Stimulated activated CD4-positive, alpha-beta T cell treated with anti-CD3 and anti-CD28 coated beads, Interleukin-1b, Interleukin-23, amount 100 ng/mL, for 24 hours (primary cell): ENCODE data around the gene DDX39A.

Experiments
- DNase-seq, 4 experiments: peaks; one replicate each; pipeline ENCODE4 v3.0.0-alpha.2; 2020; ENCODE audit warnings: low read depth in 4 of 4, low spot score in 1 of 4

DDX39A gene

DNA sequence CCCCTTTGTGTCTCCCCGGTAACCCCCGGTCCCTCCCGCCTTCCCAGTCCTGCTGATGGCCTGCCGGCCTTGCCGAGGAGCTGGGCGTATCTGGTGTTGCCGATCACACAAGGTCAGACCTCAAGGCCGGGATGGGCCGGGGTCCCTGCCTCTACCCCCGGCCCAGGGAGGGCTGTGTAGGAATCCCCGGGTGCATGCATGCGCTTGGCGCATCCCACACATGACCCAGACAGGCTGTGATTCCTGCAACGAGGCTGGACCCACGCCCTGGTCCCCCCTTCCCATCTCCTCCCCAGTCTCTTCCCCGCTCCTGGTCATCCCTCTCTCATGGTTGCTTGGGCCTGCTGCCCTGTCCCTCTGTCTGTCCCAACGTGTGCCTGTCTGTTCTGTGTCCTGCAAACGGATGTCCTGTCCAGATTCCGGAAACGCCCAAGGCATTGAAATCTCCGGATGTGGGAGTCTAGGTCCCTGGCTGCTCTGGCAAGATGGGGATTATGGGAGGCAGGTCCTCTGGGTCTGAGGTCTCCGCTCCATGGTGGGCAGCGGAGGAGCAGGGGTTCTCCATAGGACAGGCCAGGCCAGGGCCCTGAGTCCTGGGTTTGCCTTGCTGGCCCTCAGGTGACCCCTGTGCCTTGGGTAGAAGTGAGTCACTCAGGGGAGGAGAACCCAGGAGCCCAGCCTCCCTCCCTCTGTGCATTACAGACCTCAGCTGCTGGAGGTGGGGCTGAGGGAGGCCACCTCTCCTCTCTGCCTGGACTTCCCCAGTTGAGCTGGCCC is 15.6 kb upstream of the DDX39A start:
- no peak for DNase-seq

DNA sequence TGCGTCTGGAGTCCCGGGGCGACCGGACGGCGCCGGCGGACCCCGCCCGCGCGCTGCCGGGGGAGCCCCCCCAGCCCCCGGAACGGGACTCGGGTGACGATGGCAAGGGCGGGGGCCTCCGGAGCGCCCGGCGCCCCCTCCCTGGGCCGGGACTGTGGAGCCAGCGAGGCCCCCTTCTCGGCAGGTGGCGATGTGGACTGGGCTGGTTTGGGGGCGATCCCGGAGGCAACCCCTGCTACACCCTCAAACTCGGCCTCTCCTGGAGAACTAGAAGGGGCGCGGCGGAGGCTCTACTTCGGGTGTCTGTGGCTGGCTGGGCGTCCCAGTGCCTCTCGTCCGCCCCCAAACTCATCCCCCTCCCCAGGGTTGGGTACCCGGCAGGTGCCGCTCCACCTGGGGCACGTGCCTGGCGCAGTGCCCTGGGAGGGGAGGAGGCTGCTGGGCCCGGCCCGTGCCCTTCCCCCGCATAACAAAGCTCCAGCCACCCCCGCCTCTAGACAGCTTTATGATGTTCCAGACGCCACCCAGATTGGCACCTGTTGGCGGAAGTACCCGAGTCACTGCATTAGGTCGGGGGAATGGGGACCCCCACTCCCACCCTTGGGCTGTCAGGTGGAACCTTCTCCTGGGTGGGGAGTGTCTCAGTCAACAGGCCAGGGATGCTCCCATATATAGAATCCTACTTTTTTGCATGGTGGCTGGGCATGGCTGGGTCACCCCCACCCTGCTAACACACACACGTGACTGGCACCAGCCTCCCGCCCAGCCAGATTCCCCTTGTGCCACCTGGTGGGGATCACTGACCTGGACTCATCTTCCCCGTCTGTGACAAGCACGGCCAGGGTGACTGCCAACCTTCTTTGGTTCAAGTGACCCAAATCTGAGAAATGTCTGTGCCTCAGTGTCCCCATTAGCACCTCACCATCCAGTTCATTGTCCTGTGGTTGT is 14.7 kb upstream of the DDX39A start:
- DNase-seq: no peak

DNA sequence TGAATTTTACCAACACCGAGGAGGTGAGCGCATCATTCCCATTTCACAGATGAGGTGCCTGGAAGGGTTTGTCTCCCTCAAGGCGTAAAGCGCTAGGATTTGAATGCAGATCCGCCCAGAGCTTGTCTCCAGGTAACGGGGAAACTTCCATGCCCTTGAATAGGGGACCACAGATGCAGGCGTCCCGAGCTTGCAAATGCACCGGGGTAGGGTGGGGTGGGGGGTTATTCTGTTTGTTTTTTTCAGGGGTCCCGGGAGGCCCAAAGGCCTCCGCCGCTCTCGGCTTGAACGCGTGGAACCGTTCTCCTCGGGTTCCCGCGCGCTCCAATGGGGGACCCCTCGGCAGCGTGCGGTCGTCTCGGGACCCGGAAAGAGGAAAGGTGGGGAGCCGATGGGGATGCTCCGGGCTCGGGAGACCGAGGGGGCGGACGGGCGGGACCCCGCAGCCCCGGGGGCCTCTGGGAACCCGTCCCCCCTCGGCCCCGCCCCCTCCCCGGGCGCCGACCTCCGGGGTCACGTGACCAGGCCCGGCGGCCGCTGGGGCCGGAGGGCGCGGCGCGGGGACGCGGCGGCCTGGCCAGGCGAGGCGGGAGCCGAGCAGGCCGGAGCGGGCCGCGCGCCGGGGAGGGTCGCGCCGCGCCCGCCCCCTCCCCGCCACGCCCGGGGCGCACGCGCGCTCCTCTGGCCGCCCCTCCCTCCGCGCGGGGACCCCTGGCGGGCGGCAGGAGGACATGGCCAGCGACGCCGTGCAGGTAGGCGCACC is 13.8 kb upstream of the DDX39A start, which contains the start of gene PKN1:
PKN1 (plus strand) TSS at position 516 of the 763 bp plus-strand sequence; CDS start at position 732, 216 bp downstream.
- peak in 1 of 4 experiments; percentile 56 for DNase-seq

DNA sequence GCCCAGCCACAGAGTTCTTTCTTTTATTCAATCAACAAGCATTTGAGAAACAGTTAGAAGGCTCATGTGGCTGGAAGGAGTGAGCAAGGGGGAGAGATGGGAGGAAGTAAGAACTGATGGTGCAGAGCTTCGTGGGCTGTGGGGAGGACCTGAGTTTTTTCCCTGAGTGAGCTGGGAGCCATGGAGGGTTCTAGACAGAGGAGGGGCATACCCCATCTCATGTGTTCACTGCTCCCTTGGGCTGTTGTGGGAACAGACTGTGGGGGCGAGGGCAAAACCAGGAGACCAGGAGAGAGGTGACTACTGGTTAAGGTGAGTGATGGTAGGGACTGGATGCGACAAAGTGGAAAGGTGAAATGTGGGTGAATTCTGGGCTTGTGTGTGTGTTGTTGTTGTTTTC is 11.6 kb upstream of the DDX39A start:
- DNase-seq: no peak

DNA sequence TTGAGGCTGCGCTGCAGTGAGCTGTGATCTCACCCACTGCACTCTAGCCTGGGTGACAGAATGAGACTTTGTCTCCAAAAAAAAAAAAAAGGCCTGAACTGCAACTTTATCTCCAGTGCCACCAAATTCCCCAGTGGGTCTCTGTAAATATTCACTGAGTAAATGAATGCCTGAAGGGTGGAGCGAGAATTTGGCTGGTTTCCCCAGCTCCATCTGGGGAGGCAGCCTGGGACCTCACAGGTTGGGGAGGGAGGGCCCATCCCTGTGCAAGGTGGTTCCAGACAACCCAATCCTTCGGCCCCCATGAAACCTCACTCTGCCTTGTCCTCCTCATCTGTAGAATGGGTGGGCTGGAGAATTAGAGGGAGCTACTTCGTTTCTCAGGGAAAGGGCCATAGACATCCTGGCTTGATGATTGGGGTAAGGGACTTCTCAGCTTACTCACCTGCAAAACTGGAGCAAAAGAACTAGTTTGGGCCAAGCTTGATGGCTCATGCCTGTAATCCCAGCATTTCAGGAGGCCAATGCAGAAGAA is 9.8 kb upstream of the DDX39A start:
- no peak for DNase-seq

DNA sequence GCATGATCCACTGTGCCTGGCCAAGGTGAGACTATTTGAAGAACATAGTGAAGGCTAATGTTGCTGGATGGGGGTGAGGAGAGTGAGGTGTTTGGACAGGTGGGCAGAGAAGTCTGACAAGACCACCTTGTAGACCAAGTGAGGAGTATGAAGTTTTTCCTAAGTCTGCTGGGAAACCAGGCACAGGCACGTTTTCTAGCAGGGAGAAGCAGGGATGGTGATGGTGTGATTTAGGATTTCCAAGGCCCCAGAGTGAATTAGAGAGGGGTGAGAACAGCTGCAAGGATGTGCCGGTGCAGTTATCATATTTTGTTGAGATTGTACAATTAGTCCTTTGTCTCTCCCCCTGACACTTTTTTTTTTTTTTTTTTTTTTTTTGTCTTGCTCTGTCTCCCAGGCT is 8.3 kb upstream of the DDX39A start:
- no peak for DNase-seq

DNA sequence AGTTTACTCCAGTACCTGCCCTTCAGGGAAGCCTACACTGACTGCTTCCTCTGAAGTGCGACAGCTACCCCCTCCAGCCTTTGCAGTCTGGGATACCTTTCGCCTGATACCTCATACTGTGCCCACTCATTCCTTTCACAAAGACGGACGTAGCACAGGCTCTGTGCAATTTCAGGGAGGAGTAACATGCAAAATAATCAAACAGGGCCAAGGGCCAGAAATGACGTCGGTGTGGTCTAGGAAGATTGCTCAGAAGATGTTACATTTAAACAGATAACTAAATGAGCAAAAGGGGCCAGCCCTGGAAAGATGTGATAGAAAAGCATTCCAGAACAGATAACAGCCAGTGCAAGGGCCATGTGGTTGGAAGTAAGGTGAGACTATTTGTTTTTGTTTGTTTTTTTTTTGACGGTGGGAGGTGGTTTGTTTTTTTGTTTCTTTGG is 6.6 kb upstream of the DDX39A start:
- no peak for DNase-seq

DNA sequence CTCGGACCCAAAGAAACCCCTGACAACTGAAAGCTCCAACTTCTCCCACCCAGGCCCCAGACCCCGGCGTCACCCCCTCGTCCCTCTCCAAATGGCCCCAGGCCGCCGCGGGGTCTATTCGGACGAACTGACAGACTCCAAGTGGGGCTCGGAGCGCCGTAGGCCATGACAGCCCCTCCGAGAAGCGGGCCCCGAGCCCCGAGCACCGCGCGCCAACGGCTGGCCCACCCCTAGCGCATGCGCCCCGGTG is 360 bp downstream of the DDX39A start:
- DNase-seq: peak in 2 of 4 experiments; percentile 76 to 79

DNA sequence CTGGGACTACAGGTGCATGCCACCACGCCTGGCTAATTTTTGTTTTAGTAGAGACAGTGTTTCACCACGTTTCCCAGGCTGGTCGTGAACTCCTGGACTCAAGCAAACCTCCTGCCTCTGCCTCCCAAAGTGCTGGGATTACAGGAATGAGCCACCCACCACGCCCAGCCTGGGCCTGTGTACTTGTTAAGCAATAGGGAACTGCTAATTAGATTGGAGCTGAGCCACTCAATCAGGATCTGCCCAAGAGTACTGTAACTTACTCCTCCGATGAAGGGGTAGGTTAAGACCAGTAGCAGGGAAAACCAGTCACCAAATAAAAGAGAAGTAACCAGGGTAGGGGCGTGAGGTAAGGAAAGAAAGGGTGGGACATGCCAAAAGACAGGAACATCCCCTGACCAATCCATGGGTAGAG is 2.3 kb downstream of the DDX39A start:
- DNase-seq: no peak

DNA sequence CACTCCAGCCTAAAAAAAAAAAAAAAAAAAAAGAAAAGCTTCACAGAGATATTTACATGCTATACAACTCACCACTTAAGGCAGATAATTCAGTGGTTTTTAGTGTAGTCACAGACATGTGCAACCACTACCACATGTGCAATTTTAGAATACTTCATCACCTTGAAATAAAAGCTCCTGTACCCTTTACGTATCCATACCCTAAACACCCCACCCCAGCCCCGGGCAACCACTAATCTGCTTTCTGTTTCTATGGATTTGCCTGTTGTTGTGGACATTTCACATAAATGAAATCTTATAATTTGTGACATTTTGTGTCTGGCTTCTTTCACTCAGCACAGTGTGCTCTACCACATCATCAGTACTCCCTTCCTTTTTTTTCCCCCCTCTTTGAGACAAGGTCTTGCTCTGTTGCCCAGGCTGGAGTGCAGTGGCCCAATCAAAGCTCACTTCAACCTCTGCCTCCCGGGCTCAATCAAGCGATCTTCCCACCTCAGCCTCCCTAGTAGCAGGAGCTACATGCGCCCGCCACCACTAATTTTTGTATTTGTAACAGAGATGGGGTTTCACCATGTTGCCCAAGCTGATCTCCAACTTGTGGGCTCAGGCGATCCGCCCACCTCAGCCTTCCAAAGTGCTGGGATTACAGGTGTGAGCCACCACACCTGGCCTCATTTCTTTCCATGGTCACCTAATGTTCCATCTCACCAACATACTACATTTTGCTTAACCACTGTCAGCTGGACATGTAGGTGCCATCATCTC is 4.0 kb downstream of the DDX39A start:
- no peak for DNase-seq

DNA sequence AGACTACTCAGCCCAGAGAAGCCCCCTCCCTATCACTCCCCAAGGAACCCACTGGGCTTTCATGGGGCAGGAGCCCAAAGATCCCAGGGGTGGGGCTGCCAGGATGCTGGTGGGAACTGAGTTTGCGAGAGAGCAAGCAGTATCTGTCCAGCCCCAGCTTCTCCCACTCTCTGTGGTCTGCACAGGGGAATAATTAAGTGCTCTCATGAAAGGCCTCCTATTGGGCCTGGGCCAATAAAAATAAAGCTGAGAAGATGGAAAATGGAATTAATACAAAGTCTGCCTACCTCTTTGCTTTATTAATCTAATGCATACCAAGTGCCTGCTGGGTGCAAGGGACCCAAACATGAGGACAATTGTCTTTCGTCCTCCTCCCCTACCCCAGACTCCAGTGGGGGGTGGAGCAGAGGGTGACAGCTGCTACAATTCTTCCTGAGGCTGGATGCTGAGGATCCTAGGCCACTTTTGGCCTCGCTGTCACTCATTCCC is 5.4 kb downstream of the DDX39A start:
- no peak for DNase-seq

DNA sequence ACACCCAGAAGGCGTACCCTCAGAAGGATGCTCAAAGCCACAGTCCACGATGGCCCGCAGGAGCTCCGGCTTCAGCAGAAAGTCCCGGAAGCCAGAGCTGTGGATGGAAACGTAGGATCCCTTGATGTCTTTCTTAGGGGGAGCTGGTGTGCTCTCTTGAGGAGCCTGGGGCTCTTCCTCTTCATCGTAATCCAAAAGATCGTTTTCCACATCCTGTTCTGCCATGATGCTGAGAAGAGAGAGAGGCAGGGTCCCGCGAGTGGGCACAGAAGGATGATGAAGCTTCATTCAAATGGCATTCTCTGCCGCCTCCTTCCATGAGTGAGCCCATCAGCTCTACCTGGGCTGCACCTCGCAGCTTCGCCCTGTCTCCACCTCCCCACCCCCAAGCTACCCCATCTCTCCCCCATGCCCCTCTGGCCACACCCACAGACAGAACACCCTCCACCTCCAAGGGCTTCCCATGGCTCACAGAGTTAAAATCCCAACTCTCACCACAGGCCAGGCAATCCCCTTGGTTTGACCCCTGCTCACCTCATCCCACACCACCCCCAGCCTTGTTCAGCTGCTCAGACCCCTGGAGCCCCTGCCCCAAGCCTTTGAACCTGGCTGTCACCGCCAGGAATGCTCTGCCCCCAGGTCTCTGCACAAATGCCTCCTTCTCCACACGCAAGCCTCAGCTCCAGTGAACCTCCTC is 6.0 kb downstream of the DDX39A start:
- no peak for DNase-seq

DNA sequence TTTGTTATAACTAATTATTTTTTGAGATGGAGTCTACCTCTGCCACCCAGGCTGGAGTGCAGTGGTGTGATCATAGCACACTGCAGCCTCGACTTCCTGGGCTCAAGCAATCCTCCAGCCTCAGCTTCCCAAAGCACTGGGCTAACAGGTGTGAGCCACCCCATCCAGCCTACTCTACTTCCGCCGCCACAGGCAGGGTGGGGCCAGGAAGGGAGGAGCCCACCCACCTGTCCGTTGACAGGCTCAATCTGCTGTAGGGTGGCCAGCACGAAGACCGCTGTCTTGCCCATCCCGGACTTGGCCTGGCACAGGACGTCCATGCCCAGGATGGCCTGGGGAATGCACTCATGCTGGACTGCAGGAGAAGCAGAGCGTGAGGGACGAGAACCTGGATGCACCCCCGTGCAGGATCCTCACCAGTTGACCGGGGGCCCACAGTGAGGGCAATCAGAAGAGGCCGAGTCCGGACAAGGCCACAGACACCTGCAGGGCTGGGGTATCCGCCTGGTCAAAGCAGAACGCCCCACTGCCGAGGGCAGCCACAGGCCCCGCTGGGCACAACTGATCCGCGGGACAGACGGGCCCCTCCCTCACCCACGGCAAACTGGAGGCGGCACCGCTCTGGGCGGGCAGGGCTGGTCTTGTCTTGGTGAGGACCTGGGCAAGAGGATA is 6.7 kb downstream of the DDX39A start:
- DNase-seq: no peak

DNA sequence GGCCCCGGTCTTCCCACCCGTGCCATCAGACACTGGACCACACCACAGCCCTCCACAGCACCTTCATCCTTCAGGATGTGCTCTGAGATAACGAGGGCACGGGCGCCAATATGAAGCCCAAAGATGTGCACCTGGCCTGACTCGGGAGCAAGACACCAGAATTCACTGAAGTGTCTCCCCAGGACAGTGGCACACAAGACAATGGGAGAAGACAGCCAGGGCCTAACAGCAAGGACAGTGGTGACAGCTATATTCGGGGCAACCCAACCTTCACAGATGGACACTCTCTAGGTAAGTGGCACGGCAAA is 7.2 kb downstream of the DDX39A start:
- no peak for DNase-seq

DNA sequence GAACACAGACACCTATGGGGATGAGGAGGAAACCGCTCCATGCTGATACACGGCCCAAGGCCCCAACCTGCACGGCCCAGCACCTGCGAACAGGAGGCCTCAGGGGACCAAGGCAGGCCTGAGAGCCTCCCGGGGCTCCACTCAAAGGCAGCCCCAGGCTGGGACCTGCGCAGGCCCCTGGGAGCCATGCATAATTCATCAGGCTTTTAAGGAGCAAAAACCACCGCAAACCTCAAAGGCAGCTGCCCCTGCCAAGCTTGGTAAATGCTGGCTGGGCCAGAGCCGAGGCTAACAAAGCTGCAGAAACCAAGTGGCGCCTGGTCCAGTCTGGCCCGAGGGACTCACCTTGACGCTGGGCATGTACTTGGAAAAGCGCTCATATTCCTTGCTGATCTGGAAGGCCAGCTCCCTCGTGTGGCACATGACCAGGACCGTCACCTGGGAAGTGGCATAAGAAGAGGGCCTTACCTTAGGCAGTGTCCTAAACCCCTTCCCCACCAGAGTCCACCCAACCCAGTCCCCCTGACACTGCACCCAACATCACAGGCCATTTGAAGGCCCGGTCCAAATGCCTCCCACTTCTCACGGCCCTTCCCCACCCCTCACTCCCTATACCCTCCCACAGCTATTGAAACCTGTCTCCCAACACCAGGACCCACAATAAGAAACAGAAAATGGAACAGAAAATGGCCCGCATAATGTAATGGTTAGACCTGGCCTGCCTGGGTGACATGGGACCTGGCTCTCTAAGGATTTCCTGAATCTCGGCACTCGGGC is 7.8 kb downstream of the DDX39A start:
- no peak for DNase-seq

DNA sequence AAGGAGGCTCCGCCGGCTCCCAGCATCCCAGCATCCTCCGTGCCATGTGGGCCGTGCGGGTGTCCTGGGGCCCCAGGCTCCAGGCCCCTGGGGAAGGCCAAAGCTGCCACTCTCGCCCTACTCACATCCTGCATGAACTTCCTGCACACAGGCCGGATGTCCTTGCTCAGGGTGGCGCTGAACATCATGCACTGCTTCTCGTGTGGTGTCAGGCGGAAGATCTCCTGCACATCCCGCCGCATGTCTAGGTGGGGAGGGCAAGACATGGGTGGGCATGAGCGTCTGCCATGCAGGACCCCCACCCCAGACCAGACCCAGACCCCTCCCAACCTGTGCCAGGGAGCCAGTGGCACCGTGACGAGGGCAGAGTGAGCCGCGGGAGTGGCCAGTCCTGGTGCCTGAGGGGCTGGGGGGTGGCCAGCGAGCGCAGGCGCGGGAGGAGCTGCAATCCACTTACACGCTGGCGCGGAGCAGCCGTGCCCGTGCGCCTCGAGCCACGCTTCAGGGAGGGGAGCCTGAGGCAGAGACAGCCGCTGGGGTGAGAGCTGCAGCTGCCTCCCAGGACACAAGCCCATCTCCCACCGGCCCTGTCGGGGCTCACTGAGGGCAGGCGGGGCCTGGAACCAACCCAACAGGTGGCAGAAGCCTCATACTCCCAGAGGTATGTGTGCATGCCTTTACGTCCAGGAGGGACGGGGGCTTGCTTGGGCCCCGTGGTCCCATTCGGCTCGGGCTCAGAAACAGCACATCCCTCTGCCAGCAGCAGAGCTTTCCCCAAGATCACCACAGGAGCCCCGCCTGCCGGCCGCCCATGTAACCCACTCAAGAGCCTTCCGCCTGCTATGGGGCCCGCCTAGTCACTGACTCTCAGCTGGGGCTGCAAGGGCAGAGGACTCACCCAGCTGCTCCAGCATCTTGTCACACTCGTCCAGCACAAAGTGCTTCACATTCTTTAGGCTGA is 8.8 kb downstream of the DDX39A start:
- DNase-seq: no peak
